Lung (tissue), 12 donors: Measurements from ENCODE around the gene HSPA13. TPM values are rescaled to one million over a fixed set of nuclear protein-coding genes. Genes with fewer than 3 reads are reported as not detected.

Experiments
- ATAC-seq: fragments of 200-7000 bp; cut with Tn5 transposase; one replicate; pipeline ENCODE4 v1.9.1; 2020; ENCODE audit warnings: moderate number of reproducible peaks; ENCODE audit not compliant: insufficient read depth, low FRiP score
- DNase-seq, 3 donors: peaks; one replicate each; pipeline ENCODE4 v3.0.0-alpha.2; 2013 to 2017
- H3K27ac ChIP-seq, 2 donors: one replicate each; pipeline ENCODE4 v1.5.1; 2013; ENCODE audit warnings: mild to moderate bottlenecking in 2 of 2, moderate library complexity in 2 of 2, control low read depth in 1 of 2, inconsistent platforms in 1 of 2, low read depth in 1 of 2, low read length in 1 of 2
- H3K27me3 ChIP-seq, 3 donors: one replicate each; pipeline ENCODE4 v1.5.1; 2013; ENCODE audit warnings: low read length in 2 of 3; ENCODE audit not compliant: control insufficient read depth in 3 of 3, insufficient read depth in 3 of 3
- H3K36me3 ChIP-seq, 4 donors: one replicate each; pipeline ENCODE4 v1.5.1; 2013; ENCODE audit warnings: low read length in 4 of 4, mild to moderate bottlenecking in 1 of 4, moderate library complexity in 1 of 4; ENCODE audit not compliant: control insufficient read depth in 4 of 4, insufficient read depth in 4 of 4
- H3K4me1 ChIP-seq, 5 donors: one replicate each; pipeline ENCODE4 v1.5.1; 2013; ENCODE audit warnings: low read length in 5 of 5, mild to moderate bottlenecking in 2 of 5, moderate library complexity in 1 of 5; ENCODE audit not compliant: control insufficient read depth in 5 of 5, insufficient read depth in 5 of 5
- H3K4me3 ChIP-seq: one replicate; pipeline ENCODE4 v1.5.1; 2013; ENCODE audit warnings: mild to moderate bottlenecking, control low read depth, moderate library complexity
- H3K9ac ChIP-seq, 2 donors: one replicate each; pipeline ENCODE4 v1.5.1; 2013; ENCODE audit warnings: low read length in 2 of 2, control low read depth in 1 of 2; ENCODE audit not compliant: insufficient read depth in 1 of 2
- H3K9me3 ChIP-seq, 4 donors: one replicate each; pipeline ENCODE4 v1.5.1; 2013; ENCODE audit warnings: low read length in 3 of 4, mild to moderate bottlenecking in 1 of 4, moderate library complexity in 1 of 4; ENCODE audit not compliant: control insufficient read depth in 4 of 4, insufficient read depth in 3 of 4
- CTCF ChIP-seq: IDR thresholded peaks from 2 replicates; pipeline ENCODE4 v1.5.1; 2012; ENCODE audit warnings: mild to moderate bottlenecking; ENCODE audit errors: control extremely low read depth, extremely low read depth
- WGBS, 2 donors: extraction: QIAGEN DNeasy Blood & Tissue Kit; methylation state at CpG; one replicate each; pipeline ENCODE4 v1.1.7; 2013; 5-methylcytosine and 5-hydroxymethylcytosine counted together
- polyA plus RNA-seq, 2 donors: library from polyadenylated mRNA; stranded (reverse); fragments of 200-250 nt; gene quantifications; one replicate each; pipeline ENCODE4 v1.2.1, GENCODE V29; 2013
- total RNA-seq, 2 donors: library from RNA; depleted of rRNA in 1 of 2; stranded (reverse); fragments of >200 nt in 1 of 2; gene quantifications; one replicate each; pipeline ENCODE4 v1.2.1, GENCODE V29; 2014 to 2021
- donor health status: control.
- donor health status: control.
- donor health status: Bipolar disorder and iron deficiency.
- donor health status: healthy.
- donor health status: DM: yes; HTN: yes; CAD: no.

The HSPA13 gene
- total and polyA plus RNA-seq, 4 donors: 5.1 to 33.9 (median 21.5) TPM

GRCh38 chr21:14376854-14377253, 6.1 kb downstream of the HSPA13 start:
- no peak for DNase-seq
- no peak overlapping the region for H3K4me3 ChIP-seq
- no peak for TF ChIP-seq CTCF
- H3K36me3 ChIP-seq: peaks cover 15 to 43% (median 24%) of the 10 kb centered on the region in 4 donors
- 99% methylated on average over 2 of the region's 2 CpGs for WGBS, 2 donors
- ATAC-seq: no peak
- H3K4me1 ChIP-seq: peaks cover 0 to 6% (median 3%) of the 10 kb centered on the region in 5 donors
- no peaks in the 10 kb centered on the region for H3K27me3 ChIP-seq
- H3K9me3 ChIP-seq: no peaks in the 10 kb centered on the region
- no peak overlapping the region for H3K9ac ChIP-seq
- H3K27ac ChIP-seq: no peak overlapping the region

GRCh38 chr21:14366998-14367397, 15.9 kb downstream of the HSPA13 start:
- Histone ChIP-seq H3K27ac (no peak overlapping the region), H3K4me1 (no peaks in the 10 kb centered on the region), H3K9me3 (no peaks in the 10 kb centered on the region), H3K9ac (no peak overlapping the region), H3K4me3 (no peak overlapping the region), H3K27me3 (no peaks in the 10 kb centered on the region), H3K36me3 (no peaks in the 10 kb centered on the region)
- no peak for TF ChIP-seq CTCF
- 60 to 75% methylated on average over 3 of the region's 3 CpGs for WGBS, 2 donors
- no peak for ATAC-seq
- no peak for DNase-seq

DNA sequence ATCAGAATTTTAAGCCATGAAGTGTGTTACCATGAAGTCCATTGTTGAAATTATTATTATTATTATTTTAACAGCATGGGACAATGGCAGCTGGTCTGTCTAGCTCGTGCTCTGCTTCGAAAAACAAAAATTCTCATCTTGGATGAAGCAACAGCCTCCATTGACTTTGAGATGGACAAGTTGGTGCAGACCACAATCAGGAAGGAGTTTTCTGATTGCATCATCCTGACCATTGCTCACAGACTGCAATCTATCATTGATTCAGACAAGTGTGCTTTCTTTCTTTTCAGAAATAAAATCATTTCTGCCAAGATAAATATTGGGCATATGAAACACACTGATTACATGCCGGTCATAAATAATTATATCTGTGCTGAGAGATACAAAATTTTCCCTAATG, 21.0 kb downstream of the HSPA13 start:
- DNase-seq (no peak), ATAC-seq (no peak)
- H3K4me1 ChIP-seq: no peaks in the 10 kb centered on the region
- H3K9ac ChIP-seq: no peak overlapping the region
- no peak for TF ChIP-seq CTCF
- no peaks in the 10 kb centered on the region for H3K9me3 ChIP-seq
- H3K27ac ChIP-seq: no peak overlapping the region
- H3K27me3 ChIP-seq: no peaks in the 10 kb centered on the region
- H3K36me3 ChIP-seq: no peaks in the 10 kb centered on the region
- no peak overlapping the region for H3K4me3 ChIP-seq
- 48 to 60% methylated on average over 3 of the region's 3 CpGs for WGBS, 2 donors

DNA sequence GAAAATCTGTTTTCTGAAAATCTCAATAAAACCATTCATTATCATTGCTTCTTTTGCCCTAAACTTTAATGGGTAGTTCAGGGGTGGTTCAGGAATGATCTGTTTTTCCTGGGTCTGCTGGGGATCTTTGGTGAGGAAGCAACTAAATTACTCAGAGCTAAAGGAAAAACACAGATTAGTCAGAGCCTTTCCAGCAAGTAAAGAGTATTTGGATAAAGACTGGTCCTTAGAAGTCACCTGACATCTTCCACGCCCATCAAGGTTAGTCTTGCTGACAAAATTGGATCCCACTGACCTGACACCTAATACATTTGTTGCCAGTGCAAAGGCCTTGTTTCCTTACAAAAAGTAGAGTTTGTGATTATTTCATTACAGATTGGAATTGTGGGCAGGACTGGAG, 24.2 kb downstream of the HSPA13 start:
- H3K27ac ChIP-seq: no peak overlapping the region
- no peak overlapping the region for H3K9ac ChIP-seq
- no peak for TF ChIP-seq CTCF
- H3K9me3 ChIP-seq: no peaks in the 10 kb centered on the region
- no peak for DNase-seq
- no peak overlapping the region for H3K4me3 ChIP-seq
- no peaks in the 10 kb centered on the region for H3K27me3 ChIP-seq
- WGBS, 2 donors: 69 to 97% methylated on average over 1 of the region's 1 CpG
- ATAC-seq: no peak
- no peaks in the 10 kb centered on the region for H3K36me3 ChIP-seq
- H3K4me1 ChIP-seq: no peaks in the 10 kb centered on the region
